D341Med (cell line): ENCODE data around the gene GLG1.
"Not testable (repeated sequence)": the region's sequence is repeated elsewhere in the genome, so short reads cannot be mapped to it uniquely, and the experiment has no call there.

Source experiments
- DNase-seq: peaks from one replicate; pipeline ENCODE4 v3.0.0; 2012; ENCODE audit warnings: low spot score

Gene GLG1

DNA sequence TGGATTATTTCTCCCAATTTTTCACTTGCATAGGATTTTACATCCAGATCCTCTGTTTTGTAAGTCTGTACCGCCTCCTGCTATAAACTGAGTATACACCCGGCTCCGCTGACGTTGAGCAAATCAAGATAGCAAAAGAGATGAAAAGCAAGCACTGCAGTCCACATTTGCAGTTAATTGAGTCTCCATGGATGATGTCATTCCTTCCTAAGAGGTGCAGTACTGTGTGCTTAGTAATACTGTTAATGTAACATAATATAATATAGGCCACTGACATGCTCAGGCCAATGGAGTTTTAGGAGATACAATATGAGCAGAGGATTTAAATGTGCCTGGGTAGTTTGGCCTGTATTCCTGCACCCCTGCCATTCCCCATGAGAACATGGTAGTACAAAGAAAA, 72.3 kb downstream of the GLG1 start:
- not testable (repeated sequence) for DNase-seq

DNA sequence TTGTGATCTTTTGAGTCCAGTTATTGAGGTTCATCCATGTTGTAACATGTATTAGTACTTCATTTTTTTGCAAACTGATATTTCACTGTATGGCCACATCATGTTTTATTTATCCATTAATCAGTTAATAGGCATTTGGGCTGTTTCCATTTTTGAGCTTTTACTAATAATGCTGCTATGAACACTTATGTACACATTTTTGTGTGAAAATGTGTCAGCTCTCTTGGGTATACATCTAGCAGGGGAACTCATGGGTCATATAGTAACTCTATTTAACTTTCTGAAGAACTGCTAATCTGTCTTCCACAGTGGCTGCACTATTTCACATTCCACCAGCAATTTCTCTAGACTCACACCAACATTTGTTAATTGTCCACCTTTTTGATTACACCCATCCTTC, 82.0 kb downstream of the GLG1 start:
- DNase-seq: no peak

DNA sequence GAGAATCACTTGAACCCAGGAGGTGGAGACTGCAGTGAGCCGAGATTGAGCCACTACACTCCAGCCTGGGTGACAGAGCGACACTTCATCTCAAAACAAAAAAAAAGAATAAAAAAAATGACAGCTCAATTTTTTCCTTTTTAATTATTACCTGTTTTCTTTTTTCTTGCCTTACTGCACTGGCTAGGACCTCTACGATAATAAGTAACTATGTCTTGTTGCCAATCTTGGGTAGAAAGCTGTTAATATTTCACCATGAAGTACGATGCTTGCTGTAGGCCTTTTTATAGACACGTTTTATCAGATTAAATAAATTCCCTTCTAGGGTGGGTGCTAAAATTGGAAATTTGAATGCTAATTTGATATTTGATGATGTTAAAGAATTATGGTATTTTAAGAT, 82.8 kb downstream of the GLG1 start:
- no peak for DNase-seq

DNA sequence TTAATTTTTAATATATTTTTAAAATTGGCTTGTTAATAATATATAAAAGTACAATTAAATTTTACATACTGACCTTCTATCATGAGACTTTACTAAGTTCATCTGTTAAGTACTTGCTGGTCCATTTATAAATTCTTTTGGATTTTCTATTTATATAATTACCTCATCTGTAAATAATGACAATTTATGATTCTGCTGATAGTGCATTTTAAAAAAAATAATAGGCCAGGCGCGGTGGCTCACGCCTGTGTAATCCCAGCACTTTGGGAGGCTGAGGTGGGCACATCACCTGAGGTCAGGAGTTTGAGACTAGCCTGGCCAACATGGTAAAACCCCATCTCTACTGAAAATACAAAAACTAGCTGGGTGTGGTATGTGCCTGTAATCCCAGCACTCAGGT, 83.2 kb downstream of the GLG1 start:
- DNase-seq: not testable (repeated sequence)

DNA sequence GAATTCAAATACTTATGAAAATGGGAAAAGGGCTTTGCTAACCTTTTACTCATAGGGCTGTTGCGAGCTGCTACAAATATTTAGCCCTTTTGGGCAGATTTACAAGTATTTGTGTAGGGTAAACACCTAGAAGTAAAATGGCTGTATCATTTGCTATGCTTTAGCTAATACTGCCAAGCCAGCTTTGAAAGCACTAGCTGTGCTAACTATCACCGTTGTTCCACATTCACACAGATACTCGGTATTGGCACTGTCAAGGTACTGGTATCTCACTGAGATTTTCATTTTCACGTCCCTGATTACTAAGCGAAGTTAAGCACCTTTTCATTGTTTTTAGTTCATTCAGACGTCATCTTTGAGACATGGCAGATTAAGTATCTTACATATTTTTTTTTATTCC, 84.8 kb downstream of the GLG1 start:
- DNase-seq: no peak

DNA sequence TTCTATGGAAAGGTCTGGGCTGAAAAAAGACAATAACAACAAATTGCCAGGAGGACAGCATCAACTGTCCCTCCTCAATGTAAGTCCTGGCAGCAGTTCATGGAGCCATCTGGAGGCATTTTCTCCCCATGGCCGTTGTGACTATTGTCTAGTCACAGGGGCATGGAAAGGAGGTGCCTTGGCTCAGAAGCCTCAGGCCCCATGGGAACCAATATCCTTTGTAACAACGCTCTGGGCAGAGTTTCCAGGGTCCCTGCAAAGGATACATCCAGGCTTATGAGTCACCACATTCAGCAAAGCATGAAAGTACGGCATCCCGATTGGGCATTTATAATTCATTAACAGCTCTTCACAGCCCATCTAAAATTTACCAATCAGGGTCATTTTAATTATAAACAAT, 85.2 kb downstream of the GLG1 start:
- peak; percentile 80 for DNase-seq

DNA sequence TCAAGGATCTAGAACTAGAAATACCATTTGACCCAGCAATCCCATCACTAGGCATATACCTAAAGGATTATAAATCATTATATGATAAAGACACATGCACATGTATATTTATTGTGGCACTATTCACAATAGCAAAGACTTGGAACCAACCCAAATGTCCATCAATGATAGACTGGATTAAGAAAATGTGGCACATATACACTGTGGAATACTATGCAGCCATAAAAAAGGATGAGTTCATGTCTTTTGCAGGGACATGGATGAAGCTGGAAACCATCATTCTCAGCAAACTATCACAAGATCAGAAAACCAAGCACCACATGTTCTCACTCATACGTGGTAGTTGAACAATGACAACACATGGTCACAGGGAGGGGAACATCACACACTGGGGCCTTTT, 88.0 kb downstream of the GLG1 start:
- not testable (repeated sequence) for DNase-seq

DNA sequence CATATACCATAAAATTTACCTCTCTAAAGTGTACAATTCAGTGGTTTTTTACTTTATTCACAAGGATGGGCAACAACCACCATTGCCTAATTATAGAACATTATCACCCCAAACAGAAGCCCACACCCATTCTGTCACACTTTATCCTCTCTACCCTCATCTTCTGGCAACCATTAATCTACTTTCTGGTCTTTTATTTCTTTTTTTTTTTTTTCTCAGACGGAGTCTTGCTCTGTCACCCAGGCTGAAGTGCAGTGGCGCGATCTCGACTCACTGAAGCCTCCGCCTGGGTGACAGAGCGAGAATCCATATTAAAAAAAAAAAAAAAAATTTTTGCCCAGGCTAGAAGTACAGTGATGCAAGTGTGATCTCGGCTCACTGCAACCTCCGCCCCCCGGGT, 95.0 kb downstream of the GLG1 start:
- DNase-seq: no peak

DNA sequence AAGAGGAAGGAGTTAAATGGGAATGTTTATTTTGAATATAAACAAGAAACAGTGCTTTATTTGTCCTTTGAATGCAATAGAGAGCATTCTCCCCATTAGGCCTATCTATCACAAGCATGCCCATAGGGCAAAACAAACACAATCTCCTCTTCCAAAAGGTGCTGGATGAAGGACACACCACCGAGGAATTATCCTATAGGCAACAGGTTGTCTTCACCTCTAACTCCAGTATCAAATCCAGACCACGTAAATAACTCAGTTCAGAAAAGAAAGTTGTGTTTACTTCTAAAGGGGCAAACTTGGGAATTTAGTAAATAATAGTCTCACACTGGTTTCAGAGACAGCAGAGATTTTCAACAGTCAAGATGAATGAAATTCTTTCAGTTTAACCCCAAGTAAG, 101.9 kb downstream of the GLG1 start:
- DNase-seq: no peak

DNA sequence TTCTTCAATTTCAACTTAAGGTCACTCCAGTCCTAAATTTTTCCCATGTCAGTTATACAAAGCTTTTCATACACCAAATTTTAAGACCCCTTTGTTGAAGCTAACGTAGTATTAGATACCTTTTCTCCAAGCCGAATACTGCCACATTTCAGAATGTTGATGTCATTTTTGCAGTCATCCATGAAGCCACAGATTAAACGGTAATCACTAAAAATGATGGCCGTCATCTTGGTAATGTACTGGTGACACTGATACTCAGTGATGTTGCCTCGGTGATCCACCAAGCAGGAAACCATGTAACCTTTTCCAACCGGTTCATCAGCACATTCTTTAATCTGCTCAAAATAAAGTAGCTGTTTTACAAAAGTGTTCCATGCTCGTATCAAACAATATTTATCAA, 103.5 kb downstream of the GLG1 start:
- no peak for DNase-seq

DNA sequence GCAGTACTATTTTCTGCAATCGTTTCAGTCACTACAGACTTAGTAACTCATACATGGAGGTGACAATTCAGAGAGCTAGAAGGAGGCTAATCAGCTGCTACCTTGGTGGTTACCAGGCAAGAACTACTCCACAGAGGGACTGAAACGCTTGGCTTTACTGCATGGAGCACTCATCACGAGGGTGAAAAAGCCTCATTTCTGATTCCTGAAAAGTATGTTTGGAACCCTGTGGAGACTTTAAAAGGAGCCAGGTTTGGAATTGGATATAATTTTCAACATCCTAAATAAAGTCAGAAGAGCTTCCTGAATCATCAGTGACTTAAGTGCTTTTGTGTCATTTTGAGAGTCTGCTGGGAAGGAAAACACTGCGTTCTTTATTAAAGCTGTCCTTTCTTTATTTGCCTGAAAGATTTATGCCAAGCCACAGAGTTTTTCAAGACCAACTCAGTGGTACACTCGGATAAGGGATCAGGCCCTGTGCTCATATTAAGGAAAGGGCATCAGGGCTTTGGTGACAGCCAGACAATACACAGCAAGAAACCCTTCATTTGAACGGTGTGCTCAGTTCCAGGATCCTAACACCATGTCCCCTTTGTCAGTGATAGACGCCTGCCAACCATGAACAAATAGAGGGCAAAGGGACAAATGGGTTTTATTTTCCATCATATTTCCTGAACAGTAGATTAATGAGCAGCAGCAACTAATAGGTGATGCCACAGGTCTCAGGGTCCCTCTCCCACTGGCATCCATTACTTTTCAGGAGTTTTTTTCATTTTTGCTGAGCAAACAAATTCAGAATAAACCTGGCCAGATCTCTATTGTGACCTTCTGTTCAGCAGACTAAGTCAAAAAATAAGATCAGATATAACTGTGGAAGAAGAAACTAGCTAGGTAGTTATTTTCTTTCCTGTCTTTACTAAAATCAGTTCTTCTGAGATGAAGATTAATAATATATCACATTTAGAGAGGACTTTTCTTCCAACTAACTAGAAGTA, 105.1 kb downstream of the GLG1 start:
- no peak for DNase-seq

DNA sequence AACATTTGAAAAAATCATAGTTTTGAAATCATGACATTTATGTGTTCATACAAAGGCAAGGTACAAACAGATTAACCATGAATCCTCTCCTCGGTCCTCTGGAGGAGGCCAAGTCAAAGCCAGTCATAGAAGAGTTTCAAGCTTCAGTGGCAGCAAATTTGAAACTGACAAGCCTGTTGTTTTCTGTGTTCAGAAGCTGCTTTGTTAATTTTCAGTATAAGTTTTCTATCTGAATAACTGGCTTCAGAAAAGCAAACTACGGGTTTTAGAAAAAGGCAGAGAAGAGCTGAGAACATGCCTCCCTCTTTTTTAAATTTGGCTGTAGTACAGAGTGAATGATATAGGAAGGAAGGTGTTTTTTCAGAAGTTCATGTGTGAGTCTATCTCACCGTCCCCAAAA, 106.0 kb downstream of the GLG1 start:
- DNase-seq: no peak

DNA sequence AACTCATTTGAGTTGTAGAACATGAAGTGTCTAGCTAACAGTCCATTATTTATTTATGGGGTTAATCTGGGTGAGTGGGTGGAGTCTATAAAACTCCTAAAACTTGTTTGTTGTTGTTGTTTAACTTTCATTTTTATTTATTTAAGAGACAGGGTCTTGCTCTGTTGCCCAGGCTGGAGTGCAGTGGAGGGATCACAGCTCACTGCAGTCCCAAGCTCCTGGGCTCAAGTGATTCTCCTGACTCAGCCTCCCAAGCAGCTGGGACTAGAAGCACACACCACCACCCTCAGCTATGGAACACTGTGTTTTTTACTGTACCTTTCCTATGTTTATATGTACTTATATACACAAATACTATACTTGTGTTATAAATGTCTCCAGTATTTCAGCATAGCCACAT, 107.8 kb downstream of the GLG1 start:
- no peak for DNase-seq

DNA sequence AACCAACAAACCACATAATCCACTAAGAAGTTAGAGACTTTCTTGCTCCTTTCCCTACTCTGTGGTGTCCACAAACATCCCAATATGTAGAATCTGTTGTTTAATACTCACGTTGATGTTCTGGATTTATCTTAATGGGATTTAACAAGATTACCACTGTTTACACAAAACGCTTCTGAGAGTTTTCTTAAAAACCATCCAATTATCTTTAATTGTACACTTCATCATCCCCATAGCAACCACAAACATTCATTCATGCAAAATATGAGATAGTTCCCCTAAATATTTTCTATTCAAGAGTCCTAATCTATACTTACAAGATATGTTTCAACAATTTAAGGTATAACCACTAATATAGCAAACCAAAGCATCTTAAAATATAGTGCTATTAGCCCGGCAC, 109.2 kb downstream of the GLG1 start:
- no peak for DNase-seq

DNA sequence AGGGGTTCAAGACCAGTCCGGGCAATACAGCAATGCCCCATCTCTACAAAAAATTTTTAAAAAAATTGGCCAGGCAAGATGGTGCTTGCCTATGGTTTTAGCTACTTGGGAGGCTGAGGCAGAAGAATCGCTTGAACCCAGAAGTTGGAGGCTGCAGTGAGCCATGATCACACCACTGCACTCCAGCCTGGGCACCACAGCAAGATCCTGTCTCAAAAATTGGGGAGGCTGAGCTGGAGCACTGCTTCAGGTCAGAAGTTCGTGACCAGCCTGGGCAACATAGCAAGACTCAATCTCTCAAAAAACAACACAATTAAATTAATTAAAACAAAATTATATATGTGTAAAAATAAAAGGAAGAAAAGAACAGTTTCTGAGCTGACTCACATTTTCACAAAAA, 110.9 kb downstream of the GLG1 start:
- DNase-seq: no peak

DNA sequence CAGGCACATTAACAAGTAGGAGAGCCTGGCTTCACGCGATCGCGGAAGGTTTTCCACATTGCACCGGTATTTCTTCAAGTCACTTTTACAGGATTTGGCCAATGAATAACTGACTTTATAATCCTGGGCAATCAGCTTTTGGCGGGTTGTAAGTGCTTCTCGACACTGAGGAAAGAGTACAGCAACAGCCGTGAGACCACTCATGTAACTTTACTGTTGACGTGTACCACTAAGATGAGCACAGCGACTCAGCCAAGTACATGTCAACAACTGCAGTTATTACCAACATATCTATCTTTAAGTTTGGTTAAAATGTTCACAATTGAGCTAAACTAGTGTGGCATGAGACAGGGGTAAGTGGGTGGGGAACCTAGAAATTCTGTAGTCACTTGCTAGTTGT, 113.9 kb downstream of the GLG1 start:
- DNase-seq: no peak

DNA sequence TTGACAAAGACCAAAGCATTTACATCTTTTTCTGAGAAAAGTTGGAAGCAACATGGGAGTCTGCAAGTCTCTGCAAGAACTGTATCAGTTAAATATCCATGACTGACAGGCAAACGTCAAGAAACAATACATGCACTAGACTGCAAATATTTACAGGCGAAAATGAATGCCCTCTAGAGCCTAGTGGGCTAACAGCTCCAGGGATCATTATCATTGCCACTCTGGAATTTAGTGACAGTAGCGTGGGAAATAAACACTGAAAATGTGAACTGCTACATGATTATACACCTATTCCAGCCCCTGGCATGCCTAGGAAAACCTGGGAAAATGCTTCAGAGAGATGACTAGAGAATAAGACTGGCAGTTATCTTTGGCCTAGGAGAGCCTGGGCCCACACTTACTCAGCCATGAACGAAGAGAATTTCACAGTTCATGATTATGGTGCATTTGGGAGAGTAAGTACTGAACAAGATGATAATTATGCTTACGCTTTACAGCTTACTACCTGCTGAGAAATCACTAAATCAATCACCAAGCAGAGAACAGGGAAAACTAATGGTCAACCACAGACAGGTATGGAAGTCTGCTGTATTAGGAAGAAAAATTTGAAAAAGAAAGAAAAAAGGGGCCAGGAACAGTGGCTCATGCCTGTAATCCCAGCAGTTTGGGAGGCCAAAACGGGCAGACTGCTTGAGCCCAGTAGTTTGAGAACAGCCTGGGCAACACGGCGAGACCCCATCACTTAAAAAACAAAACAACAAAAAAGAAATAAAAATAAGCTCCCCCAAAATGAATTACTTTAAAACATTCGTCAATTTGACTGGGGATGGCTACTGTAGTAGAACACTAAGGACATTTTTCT, 119.0 kb downstream of the GLG1 start:
- no peak for DNase-seq

DNA sequence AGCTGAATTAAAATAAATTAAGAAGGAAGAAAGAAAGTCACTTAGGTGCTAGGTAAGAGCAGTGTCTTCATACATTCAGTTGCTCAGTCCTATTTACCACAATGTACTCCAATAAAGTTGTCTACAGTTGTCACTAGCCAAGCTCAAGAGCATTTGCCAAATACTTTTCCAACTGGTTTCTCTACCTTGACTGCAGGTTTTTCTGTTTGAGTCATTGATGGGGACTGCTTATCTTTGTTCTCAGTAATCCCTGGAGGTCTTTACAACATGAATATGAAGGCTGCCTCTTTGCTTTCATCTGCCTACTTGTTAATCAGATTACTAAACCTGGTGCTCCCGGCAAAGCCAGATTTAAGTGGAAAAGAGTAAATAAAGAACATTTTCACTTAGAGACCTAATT, 121.0 kb downstream of the GLG1 start:
- DNase-seq: peak; percentile 48

DNA sequence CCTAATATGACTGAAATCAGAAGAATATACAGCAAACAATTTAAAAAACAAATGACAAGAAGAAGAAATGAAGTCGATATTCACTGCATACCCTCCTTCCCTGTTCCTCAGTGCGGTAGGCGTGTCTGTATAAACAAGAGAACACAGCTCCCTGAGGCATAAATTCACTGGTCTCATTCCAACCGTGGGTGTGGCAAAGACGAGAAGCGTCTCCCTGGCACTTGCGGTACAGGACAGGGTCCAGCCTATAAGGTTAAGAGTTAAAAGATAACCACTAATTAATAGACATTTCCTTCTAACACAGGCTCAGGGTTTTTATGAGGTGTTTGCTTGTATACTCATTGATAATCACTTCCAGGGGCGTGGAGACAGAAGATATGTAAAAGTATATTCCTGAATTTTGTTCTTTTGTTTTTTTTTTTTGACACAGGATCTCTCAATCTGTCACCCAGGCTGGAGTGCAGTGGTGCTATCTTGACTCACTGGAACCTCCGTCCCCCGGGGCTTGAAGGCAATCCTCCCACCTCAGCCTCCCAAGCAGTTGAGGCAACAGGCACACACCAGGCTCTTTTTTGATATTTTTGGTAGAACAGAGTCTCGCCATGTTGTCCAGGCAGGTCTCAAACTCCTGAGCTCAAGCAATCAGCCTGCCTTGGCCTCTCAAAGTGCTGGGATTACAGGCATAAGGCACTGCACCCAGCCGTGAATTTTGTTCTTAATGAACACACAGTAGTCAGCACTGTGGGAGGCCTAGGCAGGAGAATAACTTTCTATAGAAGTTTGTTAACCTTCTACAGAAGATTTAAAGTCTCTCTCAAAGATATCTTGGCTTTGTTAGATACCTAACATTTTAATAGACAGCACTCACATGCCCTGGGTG, 126.5 kb downstream of the GLG1 start:
- DNase-seq: no peak

DNA sequence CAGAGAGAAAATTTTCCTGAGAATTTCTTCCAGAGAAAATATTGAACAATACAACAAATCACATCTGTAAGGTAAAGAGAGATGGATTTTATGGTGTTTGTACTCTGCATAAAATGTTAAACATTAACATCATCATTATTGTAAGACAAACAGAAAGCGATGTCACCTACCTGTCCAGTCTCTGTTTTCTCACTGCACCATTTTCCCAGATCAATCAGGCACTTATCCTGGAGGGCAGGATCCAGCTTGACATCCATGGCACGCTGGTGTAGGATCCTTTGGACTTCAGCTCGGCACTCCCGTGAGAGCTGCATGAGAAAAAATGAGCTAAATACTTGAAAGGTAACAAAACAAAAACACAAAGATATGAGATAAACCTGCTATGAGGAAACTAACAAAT, 129.7 kb downstream of the GLG1 start:
- no peak for DNase-seq

DNA sequence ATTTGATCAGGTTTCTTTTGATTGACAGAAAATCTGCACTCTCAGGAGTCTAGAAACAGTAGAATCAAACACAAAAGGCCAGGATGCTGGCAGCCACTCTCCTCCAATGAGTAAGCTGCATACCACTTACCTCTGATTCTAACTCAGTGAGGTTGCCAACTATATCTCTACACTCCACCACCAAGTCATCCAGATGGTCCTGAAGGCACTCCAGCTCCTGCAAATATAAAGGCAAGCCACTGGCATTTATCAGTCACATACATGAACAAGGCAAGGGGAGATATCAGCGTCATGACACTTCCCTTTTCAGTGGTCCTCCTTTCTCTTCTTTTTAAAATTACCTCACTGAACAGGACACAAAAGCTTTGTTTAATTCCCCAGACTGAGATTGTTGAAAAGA, 132.5 kb downstream of the GLG1 start:
- no peak for DNase-seq

DNA sequence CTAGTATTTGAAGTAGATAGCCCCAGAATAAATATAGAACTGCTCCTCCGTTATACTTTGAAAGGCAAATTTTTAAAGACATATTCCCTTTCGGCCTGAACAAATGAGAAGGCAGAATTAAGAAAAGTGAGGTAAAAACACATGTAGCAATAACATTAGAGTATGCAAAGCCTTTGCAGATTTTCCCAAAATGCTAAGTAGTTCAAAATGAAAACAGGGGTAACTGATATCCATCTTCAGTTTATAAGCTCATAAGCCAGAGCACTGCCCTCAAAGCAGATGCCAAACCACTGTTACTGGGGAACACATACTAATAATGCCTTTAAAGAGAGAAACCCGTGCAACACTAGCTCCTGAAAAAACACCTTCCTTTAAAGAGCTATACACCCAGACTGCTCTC, 134.4 kb downstream of the GLG1 start:
- DNase-seq: no peak
